GM21367 (cell line): ENCODE measurements around the gene SLC6A16.
"Not testable (repeated sequence)": the region's sequence is repeated elsewhere in the genome, so short reads cannot be mapped to it uniquely, and the experiment has no call there.

Source experiments
- ATAC-seq: cut with Tn5 transposase; IDR thresholded peaks from one replicate; pipeline ENCODE4 v1.9.1; 2021; ENCODE audit not compliant: unreplicated experiment

The SLC6A16 gene

DNA sequence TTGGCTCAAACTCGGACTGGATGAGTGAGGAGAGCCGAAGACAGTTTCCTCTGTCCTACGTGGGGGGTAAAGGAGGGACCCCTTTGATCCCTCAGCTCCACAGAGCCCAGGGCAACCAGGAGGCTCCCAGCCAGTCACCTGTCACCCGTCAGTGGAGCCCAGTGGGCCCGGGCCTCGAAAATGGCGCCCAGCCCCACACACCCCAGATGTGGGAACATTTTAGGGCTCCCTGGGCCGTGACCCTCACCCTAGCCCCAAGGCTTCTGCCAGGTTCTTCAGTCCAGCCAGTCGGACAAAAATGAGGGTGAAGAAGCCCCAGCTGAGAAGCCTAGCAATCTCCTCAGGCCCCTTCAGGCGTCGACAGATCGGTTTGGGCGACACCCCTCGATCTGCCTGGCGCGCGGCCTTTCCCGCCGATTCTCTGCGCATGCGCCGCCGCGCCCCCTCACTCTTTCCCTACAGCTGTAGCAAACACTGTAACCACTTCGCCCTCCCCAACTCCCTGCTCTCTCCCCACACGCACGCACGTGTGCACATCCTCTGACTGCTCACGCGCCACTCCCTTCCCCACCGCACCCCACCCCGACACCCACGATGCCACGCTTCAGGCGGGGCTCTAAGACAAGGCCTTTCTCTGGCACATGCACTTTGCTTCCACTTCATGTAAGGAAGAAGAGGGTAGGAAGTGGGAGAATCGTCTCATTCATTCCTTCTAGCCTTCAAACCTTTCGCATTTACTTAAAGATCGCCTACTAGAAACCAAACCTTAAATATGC, at the start of gene SLC6A16:
TSS of gene SLC6A16 (minus strand) at position 391 of the 776 bp plus-strand sequence. CDS start 13,844 bp downstream, outside the sequence.
- no peak for ATAC-seq

DNA sequence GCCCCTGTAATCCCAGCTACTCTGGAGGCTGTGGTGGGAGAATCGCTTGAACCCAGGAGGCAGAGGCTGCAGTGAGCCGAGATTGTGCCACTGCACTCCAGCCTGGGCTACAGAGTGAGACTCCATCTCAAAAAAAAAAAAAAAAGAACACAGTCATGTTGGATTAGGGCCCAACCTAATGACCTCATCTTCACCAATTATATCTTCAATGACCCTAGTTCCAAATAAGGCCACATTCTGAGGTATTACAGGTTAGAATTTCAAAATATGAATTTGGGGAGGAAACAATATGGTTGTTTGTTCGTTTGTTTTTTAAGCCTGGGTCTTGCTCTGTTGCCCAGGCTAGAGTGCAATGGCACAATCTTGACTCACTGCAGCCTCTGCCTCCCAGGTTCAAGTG, 48.2 kb upstream of the SLC6A16 start:
- ATAC-seq, result not testable (repeated sequence)

GRCh38 chr19:49371184-49371583, 46.2 kb upstream of the SLC6A16 start:
- ATAC-seq, result no peak

DNA sequence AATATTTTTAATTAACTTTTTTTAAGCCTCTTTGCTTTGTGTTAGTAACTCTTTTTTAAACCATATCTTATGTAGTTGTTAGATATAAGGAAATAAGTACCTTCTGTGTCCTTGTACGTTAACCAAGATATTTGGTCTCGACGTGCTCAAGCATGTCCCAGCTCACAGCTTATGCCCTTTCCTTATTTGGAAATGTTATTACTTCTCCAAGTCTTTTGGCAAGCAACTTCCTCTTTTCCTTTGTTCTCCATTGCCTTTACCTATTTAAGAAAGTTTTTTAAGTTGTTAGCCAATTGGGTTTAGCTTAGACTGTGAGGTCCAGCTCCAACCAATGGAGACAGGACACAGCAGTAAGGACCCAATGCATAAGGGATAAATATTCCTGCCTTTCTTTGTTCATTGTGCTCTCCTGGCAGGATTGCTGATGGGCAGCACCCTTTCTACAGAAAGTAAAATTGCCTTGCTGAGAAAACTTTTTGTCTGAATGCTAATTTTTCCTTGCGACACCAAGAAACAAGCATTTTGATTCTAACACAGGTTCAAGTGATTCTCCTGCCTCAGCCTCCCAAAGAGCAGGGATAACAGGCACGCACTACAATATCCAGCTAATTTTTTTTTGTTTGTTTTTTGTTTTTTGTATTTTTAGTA, 43.8 kb upstream of the SLC6A16 start:
- no peak for ATAC-seq

GRCh38 chr19:49366110-49366509, 41.1 kb upstream of the SLC6A16 start:
- ATAC-seq, result no peak

- ATAC-seq, result no peak
These were observed 39.2 kb upstream of the SLC6A16 start for GRCh38 chr19:49364083-49364737.

DNA sequence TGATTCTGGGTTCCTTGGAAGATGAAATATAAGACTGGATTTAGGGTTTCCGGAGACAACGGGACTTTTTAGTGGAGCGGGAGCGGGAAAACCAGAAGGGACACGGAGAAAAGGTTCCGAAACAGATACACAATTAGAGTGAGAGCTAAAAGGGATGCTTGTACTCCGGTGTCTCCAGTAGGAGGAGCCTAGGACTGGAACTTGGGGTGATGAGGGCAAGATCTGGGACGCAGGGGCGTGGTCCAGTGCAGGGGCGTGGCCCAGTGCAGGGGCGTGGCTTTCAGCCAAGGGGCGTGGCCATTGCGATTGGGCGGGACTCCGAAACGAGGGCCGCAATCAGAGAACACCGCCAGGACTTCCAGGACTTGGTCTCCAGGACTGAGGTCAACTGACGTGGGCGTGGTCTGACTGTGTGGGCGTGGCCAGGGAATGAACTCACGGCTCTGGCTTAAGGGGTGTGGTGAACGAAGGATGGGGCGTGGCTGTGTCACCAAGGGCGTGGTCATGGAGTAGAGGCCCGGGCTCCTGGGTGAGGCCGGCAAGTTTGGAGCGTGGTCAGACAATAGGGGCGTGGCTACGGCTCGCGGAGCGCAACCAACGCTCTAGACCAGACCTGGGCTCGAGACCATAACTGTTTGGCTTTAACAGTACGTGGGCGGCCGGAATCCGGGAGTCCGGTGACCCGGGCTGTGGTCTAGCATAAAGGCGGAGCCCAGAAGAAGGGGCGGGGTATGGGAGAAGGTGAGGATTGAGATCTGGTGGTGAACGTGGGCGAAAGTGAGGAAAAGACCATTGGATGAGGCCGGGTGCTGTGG, 38.5 kb upstream of the SLC6A16 start, which contains the start of gene DKKL1:
TSS of gene DKKL1 (plus strand) at position 610 of the 815 bp plus-strand sequence. CDS start at position 732, 122 bp downstream.
- no peak for ATAC-seq

DNA sequence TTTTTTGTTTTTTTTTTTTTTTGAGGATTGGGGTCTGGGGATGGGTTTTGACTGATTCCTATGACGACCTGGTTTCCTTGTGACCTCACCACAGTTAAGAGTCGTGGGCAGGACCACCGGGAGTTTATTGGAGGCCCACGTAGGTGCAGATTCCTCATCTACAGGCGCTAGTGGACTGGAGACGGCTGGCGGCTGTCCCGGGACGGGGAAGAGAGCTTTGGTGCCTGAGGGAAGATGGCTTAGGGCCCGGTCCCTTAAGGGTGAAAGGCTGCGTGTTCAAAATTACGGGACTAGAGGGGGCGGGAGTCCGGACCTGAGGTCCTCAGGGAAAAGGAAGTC, 37.9 kb upstream of the SLC6A16 start:
- no peak for ATAC-seq

DNA sequence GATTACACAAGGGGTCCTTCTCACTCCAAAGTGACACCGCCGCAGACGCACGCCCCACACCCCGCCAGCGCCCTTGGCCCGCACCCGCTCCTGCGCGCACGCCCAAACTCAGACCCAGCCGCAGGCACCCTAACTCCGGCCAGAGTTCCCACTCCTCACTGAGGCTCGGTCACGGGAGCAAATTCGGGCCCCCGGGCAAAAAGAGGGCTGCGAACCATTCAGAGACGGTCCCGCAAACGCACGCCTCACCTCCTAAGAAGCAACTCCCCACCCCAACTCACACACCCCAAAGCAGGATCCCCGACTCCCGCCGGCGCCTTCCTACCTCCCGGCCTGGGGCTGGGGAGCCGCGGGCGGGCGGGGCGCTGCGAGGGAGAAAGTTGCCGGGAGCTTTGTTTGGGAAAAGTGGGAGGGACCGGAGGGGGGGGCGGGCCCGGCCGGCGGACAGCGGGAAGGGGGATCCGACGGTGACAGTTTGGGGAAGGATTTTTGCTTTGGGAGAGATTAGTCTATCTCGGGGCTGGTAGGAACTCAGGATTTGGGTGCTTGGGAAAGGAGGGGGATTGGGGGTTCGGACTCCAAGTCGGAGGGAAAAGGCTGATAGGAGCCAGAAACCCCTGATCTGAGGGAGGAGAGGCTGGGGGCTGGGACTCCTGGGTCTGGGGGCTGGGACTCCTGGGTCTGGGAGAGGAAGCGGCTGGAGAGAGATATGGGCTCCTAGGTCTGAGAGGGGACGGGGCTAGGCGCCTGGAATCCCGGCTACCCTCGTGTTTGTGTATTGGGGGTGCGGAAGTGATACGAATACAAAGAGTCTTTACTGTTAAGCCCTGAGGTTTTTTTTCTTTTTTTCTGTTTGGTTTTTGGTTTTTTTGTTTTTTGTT, 37.3 kb upstream of the SLC6A16 start, which contains the start of gene TEAD2:
TSS of gene TEAD2 (minus strand) at position 369 of the 881 bp plus-strand sequence. CDS start 2,341 bp downstream, outside the sequence.
- no peak for ATAC-seq

- ATAC-seq, result no peak
These were observed 36.6 kb upstream of the SLC6A16 start for GRCh38 chr19:49361438-49362047.

DNA sequence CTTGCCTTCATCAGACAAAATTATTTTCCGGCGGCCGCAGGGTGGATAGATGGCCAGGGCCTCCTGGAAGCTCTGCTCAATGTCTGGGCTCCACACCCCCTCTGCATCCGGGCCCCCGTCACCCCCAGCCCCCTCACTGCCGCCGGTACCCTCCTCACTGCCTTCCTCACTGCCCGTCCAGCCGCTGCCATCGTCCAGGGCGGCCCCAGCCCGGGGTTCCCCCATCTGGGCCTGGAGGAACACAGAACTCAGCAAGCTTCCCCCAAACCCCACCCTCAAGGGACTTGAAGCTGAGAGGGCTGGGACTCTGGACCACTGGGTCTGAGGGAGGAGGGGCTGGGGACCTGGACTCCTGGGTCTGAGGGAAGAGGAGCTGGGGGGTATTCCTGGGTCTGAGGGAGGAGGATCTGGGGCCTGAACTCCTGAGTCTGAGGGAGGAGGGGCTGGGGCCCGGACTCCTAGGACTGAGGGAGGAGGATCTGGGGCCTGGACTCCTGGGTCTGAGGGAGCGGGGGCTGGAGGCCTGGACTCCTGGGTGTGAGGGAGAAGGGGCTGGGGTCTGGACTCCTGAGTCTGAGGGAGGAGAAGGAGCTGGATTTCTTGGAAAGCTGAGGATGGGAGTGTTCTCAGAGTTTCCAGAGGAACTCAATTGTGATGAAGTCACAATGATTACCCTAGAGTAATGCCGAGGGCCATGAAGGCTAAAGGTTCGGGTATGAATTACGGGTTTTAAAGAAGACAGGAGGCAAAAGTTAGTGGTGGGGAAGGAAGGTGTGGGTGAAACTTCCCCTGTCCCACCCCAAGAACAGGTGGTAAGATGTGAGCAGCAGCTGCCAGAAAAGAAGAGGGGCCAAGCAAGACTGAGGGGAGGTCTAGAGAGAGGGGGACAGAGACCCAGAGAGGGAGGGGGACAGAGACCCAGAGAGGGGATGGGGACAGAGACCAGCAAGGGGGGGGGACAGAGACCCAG, 35.1 kb upstream of the SLC6A16 start:
- ATAC-seq, result no peak

DNA sequence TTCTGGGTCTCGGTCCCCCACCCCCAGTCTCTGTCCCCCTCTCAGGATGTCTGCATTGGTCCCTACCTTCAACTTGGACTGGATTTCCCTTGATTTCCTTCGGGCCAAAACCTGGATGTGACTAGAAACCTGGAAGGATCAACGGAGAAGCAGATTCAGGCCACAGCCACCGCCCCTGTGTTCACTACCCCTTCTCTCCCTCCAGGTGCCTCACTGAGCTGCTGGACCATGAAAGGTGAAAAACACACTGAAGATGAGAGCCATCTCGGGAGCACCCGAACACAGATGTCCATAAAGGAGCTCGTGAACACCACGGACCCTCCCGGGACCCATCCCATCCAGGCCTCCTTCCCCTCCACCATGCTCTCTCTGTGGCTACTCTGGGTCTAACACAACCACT, 32.2 kb upstream of the SLC6A16 start:
- no peak for ATAC-seq

DNA sequence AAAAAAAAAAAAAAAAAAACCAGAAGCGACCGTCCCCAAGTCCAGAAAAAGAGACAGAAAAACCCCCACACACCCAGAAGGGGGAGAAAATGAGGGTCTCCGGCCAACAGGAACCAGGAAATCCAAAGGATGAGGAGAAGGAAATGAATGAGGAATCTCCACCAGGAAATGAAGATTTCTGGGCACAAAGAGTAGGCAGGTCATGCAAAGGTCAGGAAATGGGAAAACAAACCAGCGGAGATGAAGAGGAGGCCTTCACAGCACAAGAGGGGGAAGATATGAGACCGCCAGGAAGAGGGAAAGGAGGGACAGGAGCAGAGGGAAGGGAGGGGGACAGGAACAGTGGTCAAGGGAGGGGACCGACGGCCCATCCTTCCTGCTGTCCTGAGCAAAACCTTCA, 31.4 kb upstream of the SLC6A16 start:
- ATAC-seq, result no peak

DNA sequence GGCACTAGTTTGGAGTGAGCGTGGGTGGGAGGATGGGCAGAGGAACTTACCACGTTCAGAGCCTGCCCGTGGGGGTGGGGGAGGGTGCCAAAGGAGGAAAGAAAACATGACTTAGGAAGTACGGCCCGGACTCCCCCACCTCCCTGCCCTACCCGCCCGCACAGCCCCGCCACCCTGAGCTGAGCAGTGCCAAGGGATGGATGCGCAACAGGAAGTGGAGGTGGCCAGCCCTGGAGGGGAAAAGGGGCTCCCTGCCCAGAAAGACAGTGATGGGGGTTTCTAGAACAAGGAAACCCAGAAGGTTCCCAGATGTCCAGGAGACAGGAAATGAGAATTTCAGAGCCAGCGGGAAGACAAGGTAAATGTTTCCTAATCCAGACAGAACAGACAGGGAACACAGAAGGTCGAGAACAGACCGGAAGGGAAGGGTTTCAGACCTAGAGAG, 30.9 kb upstream of the SLC6A16 start:
- ATAC-seq, result no peak

DNA sequence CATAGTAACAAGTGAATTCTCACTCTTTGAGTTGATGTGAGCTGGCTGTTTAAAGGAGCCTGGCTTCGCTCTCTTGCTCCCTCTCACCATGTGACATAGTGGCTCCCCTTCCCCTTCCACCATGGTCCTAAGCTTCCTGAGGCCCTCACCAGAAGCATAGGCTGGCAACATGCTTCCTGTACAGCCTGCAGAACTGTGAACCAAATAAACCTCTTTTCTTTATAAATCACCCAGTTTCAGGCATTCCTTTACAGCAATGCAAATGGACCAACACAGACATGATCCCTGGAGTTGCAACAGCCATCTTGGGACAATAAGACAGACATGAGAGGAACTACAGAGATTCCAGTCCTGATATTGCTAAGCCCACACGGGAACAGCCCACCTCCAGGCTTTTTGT, 24.6 kb upstream of the SLC6A16 start:
- ATAC-seq, result no peak

DNA sequence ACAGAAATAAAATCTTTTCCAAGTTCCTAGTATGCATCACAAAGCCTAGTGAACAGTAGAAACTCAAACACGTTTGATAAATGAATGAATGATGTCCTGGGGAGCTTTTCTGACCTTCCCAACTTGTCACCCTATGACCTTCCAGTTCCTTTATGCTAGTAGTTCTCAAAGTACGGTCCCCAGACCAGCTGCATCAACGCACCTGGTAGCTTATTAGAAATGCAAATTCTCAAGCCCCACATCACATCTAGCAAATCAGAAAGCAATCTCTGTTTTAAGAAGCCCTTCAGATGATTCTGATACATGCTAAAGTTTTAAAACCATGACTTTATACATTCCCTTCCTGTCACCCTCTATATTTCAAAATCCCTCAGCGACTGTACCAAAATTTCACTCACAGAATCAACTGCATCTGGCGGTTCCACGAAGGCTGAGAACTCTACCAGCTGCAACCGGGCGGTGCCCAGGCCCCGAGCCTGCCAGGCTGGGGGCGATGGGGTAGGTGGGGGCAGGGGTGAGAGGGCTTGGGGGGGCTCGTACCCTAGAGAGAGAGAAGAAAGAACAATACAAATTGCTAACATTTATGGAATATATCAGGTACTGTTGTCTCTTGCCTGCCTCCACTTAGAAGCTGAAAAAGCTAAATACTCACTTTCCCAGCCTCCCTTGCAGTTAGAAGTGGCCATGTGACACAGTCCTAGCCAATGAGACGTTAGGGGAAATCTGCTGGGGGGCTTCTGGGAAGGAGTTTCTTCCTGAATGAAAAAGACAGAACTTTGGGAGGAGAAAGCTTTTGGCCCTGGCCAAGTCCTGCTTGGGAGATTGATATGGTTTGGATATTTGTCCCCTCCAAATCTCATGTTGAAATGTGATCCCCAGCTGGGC, 23.6 kb upstream of the SLC6A16 start:
- no peak for ATAC-seq

GRCh38 chr19:49347835-49348234, 22.8 kb upstream of the SLC6A16 start:
- ATAC-seq, result no peak
